HEK293 (cell line): ENCODE data around the gene ZCCHC14.

Experiments used
- CTCF ChIA-PET: fragments of 350-600 bp; formaldehyde crosslinking; extraction: SDS; loops from one replicate; lab custom pipeline; 2021; ENCODE audit warnings: antibody characterized with exemption; lab: Yijun Ruan, JAX
- POLR2A ChIA-PET: fragments of 300-600 bp; formaldehyde crosslinking; extraction: SDS; loops from one replicate; lab custom pipeline; 2020; ENCODE audit warnings: antibody characterized with exemption, inconsistent platforms; lab: Yijun Ruan, JAX
- H3K27ac ChIP-seq: fragments of 200-500 bp; sonication (Bioruptor generic); 2 replicates; pipeline ENCODE4 v1.5.1; 2014; ENCODE audit warnings: low read depth, low read length, control low read depth, inconsistent platforms; ENCODE audit errors: extremely low read depth
- H3K36me3 ChIP-seq, 2 experiments: fragments of 200-500 bp in 1 of 2; sonication (Bioruptor generic) in 1 of 2; 1 replicate in 1 of 2; 2 replicates in 1 of 2; pipeline ENCODE4 v1.5.1; 2014 to 2017; ENCODE audit warnings: inconsistent platforms in 2 of 2, low read length in 2 of 2; ENCODE audit not compliant: control insufficient read depth in 2 of 2, insufficient read depth in 1 of 2
- H3K4me1 ChIP-seq: fragments of 200-500 bp; sonication (Bioruptor generic); 2 replicates; pipeline ENCODE4 v1.5.1; 2014; ENCODE audit warnings: mild to moderate bottlenecking, low read length, inconsistent platforms; ENCODE audit not compliant: control insufficient read depth, insufficient read depth
- H3K4me3 ChIP-seq: 2 replicates; pipeline ENCODE4 v1.5.1; 2011; ENCODE audit warnings: low read depth, mild to moderate bottlenecking, control low read depth, low read length, moderate library complexity
- H3K9me3 ChIP-seq: fragments of 200-500 bp; sonication (Bioruptor generic); 2 replicates; pipeline ENCODE4 v1.5.1; 2014; ENCODE audit warnings: low read depth, low read length, inconsistent platforms; ENCODE audit not compliant: control insufficient read depth, insufficient read depth
- SCRT2 ChIP-seq: fragments of 450-650 bp; formaldehyde crosslinking; IDR thresholded peaks from 2 replicates; pipeline ENCODE4 v1.5.1; 2016; ENCODE audit warnings: missing biosample characterization, missing genetic modification characterization
- SP3 ChIP-seq: fragments of 450-650 bp; formaldehyde crosslinking; IDR thresholded peaks from 2 replicates; pipeline ENCODE4 v1.5.1; 2016; ENCODE audit warnings: missing biosample characterization, missing genetic modification characterization
- TCF7L2 ChIP-seq: IDR thresholded peaks from 2 replicates; pipeline ENCODE4 v1.6.1; 2011; ENCODE audit warnings: low read depth, mild to moderate bottlenecking, inconsistent platforms, low read length, moderate library complexity, borderline replicate concordance
- ZBTB48 ChIP-seq: fragments of 450-650 bp; formaldehyde crosslinking; IDR thresholded peaks from 2 replicates; pipeline ENCODE4 v1.5.1; 2016; ENCODE audit warnings: missing biosample characterization, missing genetic modification characterization
- ZNF175 ChIP-seq: fragments of 450-650 bp; formaldehyde crosslinking; IDR thresholded peaks from 2 replicates; pipeline ENCODE4 v1.5.1; 2016; ENCODE audit warnings: missing biosample characterization, missing genetic modification characterization
- ZNF19 ChIP-seq: fragments of 450-650 bp; formaldehyde crosslinking; IDR thresholded peaks from 2 replicates; pipeline ENCODE4; 2016; ENCODE audit warnings: missing biosample characterization, missing genetic modification characterization, low read depth
- ZNF274 ChIP-seq, 2 experiments: fragments of 200-500 bp in 1 of 2; fragments of 450-650 bp in 1 of 2; sonication (Bioruptor generic) in 1 of 2; formaldehyde crosslinking in 1 of 2; IDR thresholded peaks; 2 replicates each; pipeline versions ENCODE4 v1.5.1 to v1.6.1; 2014 to 2016; ENCODE audit warnings: borderline replicate concordance in 1 of 2, inconsistent platforms in 1 of 2, low read length in 1 of 2, missing biosample characterization in 1 of 2, missing genetic modification characterization in 1 of 2
- ZNF280C ChIP-seq: fragments of 450-650 bp; formaldehyde crosslinking; IDR thresholded peaks from 2 replicates; pipeline ENCODE4 v1.5.1; 2016; ENCODE audit warnings: missing biosample characterization, missing genetic modification characterization
- ZNF324 ChIP-seq: fragments of 450-650 bp; formaldehyde crosslinking; IDR thresholded peaks from 2 replicates; pipeline ENCODE4 v1.5.1; 2016; ENCODE audit warnings: missing biosample characterization, missing genetic modification characterization
- ZNF404 ChIP-seq: fragments of 450-650 bp; formaldehyde crosslinking; IDR thresholded peaks from 2 replicates; pipeline ENCODE4 v1.5.1; 2017; ENCODE audit warnings: missing biosample characterization, missing genetic modification characterization
- ZNF48 ChIP-seq: fragments of 450-650 bp; formaldehyde crosslinking; IDR thresholded peaks from 2 replicates; pipeline ENCODE4 v1.5.1; 2016; ENCODE audit warnings: missing biosample characterization, missing genetic modification characterization
- ZNF501 ChIP-seq: fragments of 450-650 bp; formaldehyde crosslinking; IDR thresholded peaks from 2 replicates; pipeline ENCODE4 v1.5.1; 2016; ENCODE audit warnings: missing biosample characterization, missing genetic modification characterization
- ZNF624 ChIP-seq: fragments of 450-650 bp; formaldehyde crosslinking; IDR thresholded peaks from 2 replicates; pipeline ENCODE4 v1.5.1; 2017; ENCODE audit warnings: missing biosample characterization, missing genetic modification characterization
- ZNF626 ChIP-seq: fragments of 450-650 bp; sonication (Bioruptor Pico); formaldehyde crosslinking; IDR thresholded peaks from 2 replicates; pipeline ENCODE4 v1.5.1; 2018; ENCODE audit warnings: missing biosample characterization, missing genetic modification characterization, inconsistent platforms
- ZNF654 ChIP-seq: fragments of 450-650 bp; formaldehyde crosslinking; IDR thresholded peaks from 2 replicates; pipeline ENCODE4 v1.5.1; 2016; ENCODE audit warnings: low read depth, missing biosample characterization, missing genetic modification characterization
- ZNF791 ChIP-seq: fragments of 450-650 bp; formaldehyde crosslinking; IDR thresholded peaks from 2 replicates; pipeline ENCODE4 v1.5.1; 2016; ENCODE audit warnings: missing biosample characterization, missing genetic modification characterization
- ZXDB ChIP-seq: fragments of 450-650 bp; formaldehyde crosslinking; IDR thresholded peaks from 2 replicates; pipeline ENCODE4 v1.5.1; 2016; ENCODE audit warnings: missing biosample characterization, missing genetic modification characterization
- TF ChIP-seq, protein P1 (sequence below): fragments of 450-650 bp; formaldehyde crosslinking; IDR thresholded peaks from 2 replicates; pipeline ENCODE4 v1.5.1; 2016; ENCODE audit warnings: missing biosample characterization, missing genetic modification characterization

ZCCHC14 gene

DNA sequence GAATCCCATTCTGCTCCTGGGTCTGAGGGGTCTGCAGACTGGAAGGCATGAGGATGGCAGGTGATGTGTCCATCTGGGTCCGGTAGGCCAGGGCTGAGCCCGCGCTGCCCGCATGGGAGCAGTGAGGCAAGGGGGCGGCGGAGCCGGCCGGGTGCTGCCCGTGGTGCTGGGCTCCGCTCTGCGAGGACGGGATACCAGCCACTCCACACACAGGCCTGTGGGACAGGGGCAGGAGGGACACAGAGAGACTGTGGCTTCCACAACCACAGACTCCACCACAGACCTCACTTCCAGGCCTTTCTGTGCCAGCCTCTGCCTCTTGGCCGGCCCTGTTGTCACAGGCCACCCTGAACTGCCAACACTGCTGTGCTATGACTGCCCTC lies 75.3 kb downstream of the ZCCHC14 start:
- peaks cover 7 to 80% of the 10 kb centered on the region in 2 experiments; a peak in 2 of 3 replicates for H3K36me3 ChIP-seq
- no peaks in the 10 kb centered on the region for H3K9me3 ChIP-seq
- H3K27ac ChIP-seq: no peak overlapping the region
- no peak for TF ChIP-seq TCF7L2
- TF ChIP-seq, protein P1, sequence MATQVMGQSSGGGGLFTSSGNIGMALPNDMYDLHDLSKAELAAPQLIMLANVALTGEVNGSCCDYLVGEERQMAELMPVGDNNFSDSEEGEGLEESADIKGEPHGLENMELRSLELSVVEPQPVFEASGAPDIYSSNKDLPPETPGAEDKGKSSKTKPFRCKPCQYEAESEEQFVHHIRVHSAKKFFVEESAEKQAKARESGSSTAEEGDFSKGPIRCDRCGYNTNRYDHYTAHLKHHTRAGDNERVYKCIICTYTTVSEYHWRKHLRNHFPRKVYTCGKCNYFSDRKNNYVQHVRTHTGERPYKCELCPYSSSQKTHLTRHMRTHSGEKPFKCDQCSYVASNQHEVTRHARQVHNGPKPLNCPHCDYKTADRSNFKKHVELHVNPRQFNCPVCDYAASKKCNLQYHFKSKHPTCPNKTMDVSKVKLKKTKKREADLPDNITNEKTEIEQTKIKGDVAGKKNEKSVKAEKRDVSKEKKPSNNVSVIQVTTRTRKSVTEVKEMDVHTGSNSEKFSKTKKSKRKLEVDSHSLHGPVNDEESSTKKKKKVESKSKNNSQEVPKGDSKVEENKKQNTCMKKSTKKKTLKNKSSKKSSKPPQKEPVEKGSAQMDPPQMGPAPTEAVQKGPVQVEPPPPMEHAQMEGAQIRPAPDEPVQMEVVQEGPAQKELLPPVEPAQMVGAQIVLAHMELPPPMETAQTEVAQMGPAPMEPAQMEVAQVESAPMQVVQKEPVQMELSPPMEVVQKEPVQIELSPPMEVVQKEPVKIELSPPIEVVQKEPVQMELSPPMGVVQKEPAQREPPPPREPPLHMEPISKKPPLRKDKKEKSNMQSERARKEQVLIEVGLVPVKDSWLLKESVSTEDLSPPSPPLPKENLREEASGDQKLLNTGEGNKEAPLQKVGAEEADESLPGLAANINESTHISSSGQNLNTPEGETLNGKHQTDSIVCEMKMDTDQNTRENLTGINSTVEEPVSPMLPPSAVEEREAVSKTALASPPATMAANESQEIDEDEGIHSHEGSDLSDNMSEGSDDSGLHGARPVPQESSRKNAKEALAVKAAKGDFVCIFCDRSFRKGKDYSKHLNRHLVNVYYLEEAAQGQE (tag by site-specific recombination): peak; percentile 65
- ChIA-PET CTCF (interaction anchor here (1.0 to 2.2 kb wide), 5 partner anchors 10 to 219 kb away, joined by 3 to 18 read pairs (median 4); no protein-coding TSS in a partner anchor), POLR2A (no interaction called here)
- no peak overlapping the region for H3K4me3 ChIP-seq
- H3K4me1 ChIP-seq: no peaks in the 10 kb centered on the region

- no peak overlapping the region for H3K27ac ChIP-seq
- H3K4me3 ChIP-seq: no peak overlapping the region
- no peak for TF ChIP-seq ZBTB48 (tag by site-specific recombination)
- no peak for TF ChIP-seq ZNF791 (tag by site-specific recombination)
- TF ChIP-seq ZNF654: peak; percentile 42
- TF ChIP-seq, all 188 proteins: peak for 1
- H3K9me3 ChIP-seq: no peaks in the 10 kb centered on the region
- peaks cover 4 to 82% of the 10 kb centered on the region in 2 experiments; a peak in 2 of 3 replicates for H3K36me3 ChIP-seq
- CTCF ChIA-PET: interaction anchor here (0.6 to 2.2 kb wide), 10 partner anchors 8 to 219 kb away, joined by 3 to 18 read pairs (median 4); no protein-coding TSS in a partner anchor
- H3K4me1 ChIP-seq: no peaks in the 10 kb centered on the region
- POLR2A ChIA-PET: no interaction called here
Measured at GRCh38 chr16:87416826-87417527, 75.8 kb downstream of the ZCCHC14 start.

GRCh38 chr16:87415441-87415840 lies 77.4 kb downstream of the ZCCHC14 start:
- H3K27ac ChIP-seq: no peak overlapping the region
- H3K4me3 ChIP-seq: no peak overlapping the region
- peaks cover 4 to 81% of the 10 kb centered on the region in 2 experiments; a peak in 2 of 3 replicates for H3K36me3 ChIP-seq
- POLR2A ChIA-PET: no interaction called here
- no peaks in the 10 kb centered on the region for H3K9me3 ChIP-seq
- CTCF ChIA-PET: interaction anchor here (0.6 to 1.6 kb wide), 2 partner anchors 10 to 221 kb away, joined by 3 to 5 read pairs; no protein-coding TSS in a partner anchor
- TF ChIP-seq ZNF48 (tag by site-specific recombination): no peak
- no peak for TF ChIP-seq ZNF501 (tag by site-specific recombination)
- no peak for TF ChIP-seq ZNF624 (tag by site-specific recombination)
- TF ChIP-seq ZNF19 (tag by site-specific recombination): no peak
- no peaks in the 10 kb centered on the region for H3K4me1 ChIP-seq

DNA sequence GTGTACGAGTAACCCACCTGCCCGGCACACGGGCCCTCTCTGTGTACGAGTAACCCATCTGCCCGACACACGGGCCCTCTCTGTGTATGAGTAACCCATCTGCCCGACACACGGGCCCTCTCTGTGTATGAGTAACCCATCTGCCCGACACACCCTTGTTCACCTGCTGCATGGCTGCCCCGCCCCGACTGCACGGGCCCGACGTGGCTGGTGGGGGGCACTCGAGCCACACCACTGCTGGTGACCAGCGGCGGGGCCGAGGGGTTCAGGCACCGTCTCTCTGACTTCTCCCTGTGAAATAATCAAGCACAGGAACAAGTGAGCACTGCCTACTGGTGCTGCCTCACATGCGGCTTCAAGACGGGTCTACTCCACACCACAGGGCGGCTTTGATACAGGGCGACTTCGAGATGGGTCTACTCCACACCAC lies 78.6 kb downstream of the ZCCHC14 start:
- Histone ChIP-seq H3K27ac (no peak overlapping the region), H3K4me3 (no peak overlapping the region), H3K9me3 (no peaks in the 10 kb centered on the region), H3K36me3 (peaks cover 4 to 85% of the 10 kb centered on the region in 2 experiments; a peak in 2 of 3 replicates), H3K4me1 (no peaks in the 10 kb centered on the region)
- ChIA-PET POLR2A (no interaction called here), CTCF (no interaction called here)
- TF ChIP-seq SCRT2 (tag by site-specific recombination): no peak
- TF ChIP-seq ZNF274 (IDR thresholded peaks at IDR 0.05; ENCODE audit: low read length): no peak
- no peak for TF ChIP-seq ZNF274 (tag by site-specific recombination; IDR thresholded peaks at IDR 0.05; ENCODE audit: borderline replicate concordance)
- no peak for TF ChIP-seq ZNF324 (tag by site-specific recombination)
- no peak for TF ChIP-seq ZNF280C (tag by site-specific recombination)
- TF ChIP-seq ZNF175 (tag by site-specific recombination): no peak
- TF ChIP-seq SP3 (tag by site-specific recombination): no peak
- TF ChIP-seq ZNF626: no peak
- TF ChIP-seq ZXDB (tag by site-specific recombination): no peak
- TF ChIP-seq ZNF404: no peak
